ENCODE measurements around the gene DMRTB1.

Gene DMRTB1

GRCh38 chr1:53511323-53511932 is 52.2 kb downstream of the DMRTB1 start:
- DNase-seq = no peak

GRCh38 chr1:53511933-53512806 is 53.0 kb downstream of the DMRTB1 start:
- peak; percentile 77 for DNase-seq

- DNase-seq = no peak
Observed at GRCh38 chr1:53512807-53513755, 53.9 kb downstream of the DMRTB1 start.

GRCh38 chr1:53513846-53514245 is 54.6 kb downstream of the DMRTB1 start:
- DNase-seq = no peak

GRCh38 chr1:53514436-53514835 is 55.2 kb downstream of the DMRTB1 start:
- DNase-seq = no peak

- no peak for DNase-seq
Observed at GRCh38 chr1:53516181-53516580, 57.0 kb downstream of the DMRTB1 start.
